Keratinocyte (primary cell): ENCODE data around the gene METTL8. TPM values are rescaled to one million over a fixed set of nuclear protein-coding genes. Genes with fewer than 3 reads are reported as not detected.

Source experiments
- DNase-seq: peaks from one replicate; pipeline ENCODE4 v3.0.0-alpha.2; 2011; ENCODE audit warnings: low read depth, missing footprints, low spot score
- FAIRE-seq: peaks from 2 replicates; lab custom pipeline; 2011; peaks lifted over from hg19 to GRCh38; lab: Jason Lieb, UNC
- H2AFZ ChIP-seq: 2 replicates; pipeline ENCODE4 v1.6.0; 2012; ENCODE audit warnings: low read length, control low read depth, inconsistent platforms; ENCODE audit not compliant: control insufficient read depth
- H3K27ac ChIP-seq: 2 replicates; pipeline ENCODE4 v1.5.1; 2011; ENCODE audit warnings: low read length; ENCODE audit not compliant: control insufficient read depth, insufficient read depth
- H3K27me3 ChIP-seq: 3 replicates; pipeline ENCODE4 v1.6.0; 2011; ENCODE audit warnings: low read length; ENCODE audit not compliant: control insufficient read depth, insufficient read depth; ENCODE audit errors: extremely low read depth
- H3K36me3 ChIP-seq, 2 experiments: 2 replicates in 1 of 2; 3 replicates in 1 of 2; pipeline ENCODE4 v1.5.1; 2011; ENCODE audit warnings: low read length in 2 of 2, mild to moderate bottlenecking in 1 of 2; ENCODE audit not compliant: control insufficient read depth in 2 of 2, insufficient read depth in 2 of 2; ENCODE audit errors: extremely low read depth in 1 of 2
- H3K4me1 ChIP-seq: 3 replicates; pipeline ENCODE4 v1.5.1; 2011; ENCODE audit warnings: low read length; ENCODE audit not compliant: control insufficient read depth, insufficient read depth; ENCODE audit errors: extremely low read depth
- H3K4me2 ChIP-seq: 3 replicates; pipeline ENCODE4 v1.6.0; 2011; ENCODE audit warnings: low read depth, low read length; ENCODE audit not compliant: control insufficient read depth, insufficient read depth; ENCODE audit errors: extremely low read depth
- H3K4me3 ChIP-seq, 3 experiments: fragments of 200-600 bp in 1 of 3; sonication (generic) in 1 of 3; 2 replicates in 2 of 3; 3 replicates in 1 of 3; pipeline ENCODE4 v1.5.1; 2011 to 2016; ENCODE audit warnings: low read length in 3 of 3, mild to moderate bottlenecking in 3 of 3, control low read depth in 2 of 3, inconsistent platforms in 1 of 3, low read depth in 1 of 3, mixed read lengths in 1 of 3, mixed run types in 1 of 3, moderate library complexity in 1 of 3; ENCODE audit not compliant: control insufficient read depth in 2 of 3, insufficient read depth in 2 of 3; ENCODE audit errors: extremely low read depth in 1 of 3
- H3K79me2 ChIP-seq: 2 replicates; pipeline ENCODE4 v1.6.0; 2012; ENCODE audit warnings: low read length; ENCODE audit not compliant: control insufficient read depth, insufficient read depth
- H3K9ac ChIP-seq: 3 replicates; pipeline ENCODE4 v1.6.0; 2011; ENCODE audit warnings: low read length; ENCODE audit not compliant: control insufficient read depth, insufficient read depth; ENCODE audit errors: extremely low read depth
- H3K9me1 ChIP-seq: 3 replicates; pipeline ENCODE4 v1.6.0; 2011; ENCODE audit warnings: low read length; ENCODE audit not compliant: control insufficient read depth, insufficient read depth; ENCODE audit errors: extremely low read depth
- H3K9me3 ChIP-seq: 2 replicates; pipeline ENCODE4 v1.5.1; 2012; ENCODE audit warnings: low read depth, low read length; ENCODE audit not compliant: control insufficient read depth
- H4K20me1 ChIP-seq: 3 replicates; pipeline ENCODE4 v1.6.0; 2011; ENCODE audit warnings: low read length; ENCODE audit not compliant: control insufficient read depth, insufficient read depth; ENCODE audit errors: extremely low read depth
- CTCF ChIP-seq, 3 experiments: IDR thresholded peaks in 1 of 3; conservative IDR thresholded peaks in 1 of 3; optimal IDR thresholded peaks in 1 of 3; 2 replicates in 2 of 3; 3 replicates in 1 of 3; pipeline versions ENCODE3 to v1.5.1; 2011; ENCODE audit warnings: low read length in 3 of 3, mild to moderate bottlenecking in 3 of 3, moderate library complexity in 2 of 3, control low read depth in 1 of 3, inconsistent platforms in 1 of 3; ENCODE audit not compliant: insufficient read depth in 2 of 3; ENCODE audit errors: extremely low read depth in 1 of 3
- EZH2 ChIP-seq: IDR thresholded peaks from one replicate; pipeline ENCODE4 v1.6.1; 2012; ENCODE audit warnings: inconsistent platforms, mild to moderate bottlenecking, low read length, moderate library complexity
- dilution Hi-C: fragments of 300-500 bp; cut with MboI; formaldehyde crosslinking; loops from one replicate; pipeline ENCODE4 v1.7.0; 2020; ENCODE audit warnings: low sequenced_read_pairs; ENCODE audit not compliant: extremely low pct_ligation_motif_present
- polyA plus RNA-seq, 5 experiments: library from polyadenylated mRNA; depleted of rRNA in 3 of 5; stranded (reverse) in 3 of 5; stranded (forward) in 1 of 5; unstranded in 1 of 5; fragments of >200 nt; gene quantifications; 1 replicate in 1 of 5; 2 replicates in 3 of 5; 3 replicates in 1 of 5; pipeline versions ENCODE4 v1.2.1 to v1.2.3, GENCODE V29; 2011 to 2012; ENCODE audit warnings: missing spikeins in 2 of 5, low read depth in 1 of 5, low replicate concordance in 1 of 5

The METTL8 gene
- polyA plus RNA-seq, 1 donor (not counting 4 experiments of a cell fraction or from before 2014, with no cell fraction given) = 81.2 TPM

GRCh38 chr2:171330155-171330956 lies 103.4 kb downstream of the METTL8 start:
- DNase-seq (no peak), FAIRE-seq (no peak)
- H4K20me1 ChIP-seq = no peaks in the 10 kb centered on the region
- H2AFZ ChIP-seq = no peak overlapping the region
- no peaks in the 10 kb centered on the region for H3K9me3 ChIP-seq
- no peak overlapping the region for H3K4me3 ChIP-seq
- peaks cover 0 to 2% of the 10 kb centered on the region in 2 experiments for H3K36me3 ChIP-seq
- no peak overlapping the region for H3K4me2 ChIP-seq
- no peaks in the 10 kb centered on the region for H3K9me1 ChIP-seq
- no peak overlapping the region for H3K27ac ChIP-seq
- TF ChIP-seq CTCF (optimal IDR thresholded peaks at IDR 0.05 in 1 of 3, IDR thresholded peaks at IDR 0.05 in 1 of 3, conservative IDR thresholded peaks at IDR 0.05 in 1 of 3; ENCODE audit: extremely low read depth in 1 of 3, insufficient read depth in 2 of 3, low read length in 3 of 3) = no peak
- no peak for TF ChIP-seq EZH2
- no peak overlapping the region for H3K9ac ChIP-seq
- no peaks in the 10 kb centered on the region for H3K79me2 ChIP-seq
- H3K4me1 ChIP-seq = no peaks in the 10 kb centered on the region
- dilution Hi-C loops = no loop called here
- no peaks in the 10 kb centered on the region for H3K27me3 ChIP-seq

- Histone ChIP-seq H3K4me3 (no peak overlapping the region), H3K27me3 (no peaks in the 10 kb centered on the region), H3K9me1 (no peaks in the 10 kb centered on the region), H2AFZ (no peak overlapping the region), H3K79me2 (no peaks in the 10 kb centered on the region), H3K4me2 (no peak overlapping the region), H3K9me3 (no peaks in the 10 kb centered on the region), H3K4me1 (no peaks in the 10 kb centered on the region), H3K9ac (no peak overlapping the region), H3K27ac (no peak overlapping the region), H3K36me3 (peaks cover 5 to 7% of the 10 kb centered on the region in 2 experiments), H4K20me1 (no peaks in the 10 kb centered on the region)
- FAIRE-seq = no peak
- dilution Hi-C loops = no loop called here
- TF ChIP-seq EZH2 (no peak), CTCF (optimal IDR thresholded peaks at IDR 0.05 in 1 of 3, IDR thresholded peaks at IDR 0.05 in 1 of 3, conservative IDR thresholded peaks at IDR 0.05 in 1 of 3; ENCODE audit: extremely low read depth in 1 of 3, insufficient read depth in 2 of 3, low read length in 3 of 3) (no peak)
- DNase-seq = no peak
Observed at GRCh38 chr2:171327043-171327496, 106.7 kb downstream of the METTL8 start.
